Neural cell (in vitro differentiated cells): ENCODE measurements around the gene C9orf40.

Source experiments
- CTCF ChIP-seq: fragments of 450-650 bp; IDR thresholded peaks from 2 replicates; pipeline ENCODE4 v1.5.1; 2014; ENCODE audit warnings: antibody characterized with exemption, mild to moderate bottlenecking, moderate library complexity; ENCODE audit not compliant: poor library complexity, severe bottlenecking
- EP300 ChIP-seq: fragments of 450-650 bp; conservative IDR thresholded peaks from 2 replicates; pipeline ENCODE4 v1.6.1; 2014; ENCODE audit warnings: antibody characterized with exemption, mild to moderate bottlenecking, moderate library complexity; ENCODE audit not compliant: poor library complexity, severe bottlenecking
- EZH2 ChIP-seq: fragments of 200-600, 300-800 bp; shearing (Covaris generic), sonication (generic); IDR thresholded peaks from 2 replicates; pipeline ENCODE4 v1.6.1; 2014; ENCODE audit warnings: antibody characterized with exemption, low read length, borderline replicate concordance, mild to moderate bottlenecking; ENCODE audit not compliant: insufficient read depth, poor library complexity, severe bottlenecking
- RAD21 ChIP-seq: fragments of 450-650 bp; conservative IDR thresholded peaks from 2 replicates; pipeline ENCODE4 v1.6.1; 2014; ENCODE audit warnings: antibody characterized with exemption, mild to moderate bottlenecking, moderate library complexity
- TF ChIP-seq, protein P1 (sequence below): IDR thresholded peaks from 2 replicates; pipeline ENCODE4 v1.6.1; 2012; ENCODE audit warnings: borderline replicate concordance

GRCh38 chr9:74921737-74922136, 31.0 kb downstream of the C9orf40 start:
- TF ChIP-seq CTCF (no peak), EZH2 (no peak), EP300 (no peak), RAD21 (no peak)
- TF ChIP-seq, protein P1, sequence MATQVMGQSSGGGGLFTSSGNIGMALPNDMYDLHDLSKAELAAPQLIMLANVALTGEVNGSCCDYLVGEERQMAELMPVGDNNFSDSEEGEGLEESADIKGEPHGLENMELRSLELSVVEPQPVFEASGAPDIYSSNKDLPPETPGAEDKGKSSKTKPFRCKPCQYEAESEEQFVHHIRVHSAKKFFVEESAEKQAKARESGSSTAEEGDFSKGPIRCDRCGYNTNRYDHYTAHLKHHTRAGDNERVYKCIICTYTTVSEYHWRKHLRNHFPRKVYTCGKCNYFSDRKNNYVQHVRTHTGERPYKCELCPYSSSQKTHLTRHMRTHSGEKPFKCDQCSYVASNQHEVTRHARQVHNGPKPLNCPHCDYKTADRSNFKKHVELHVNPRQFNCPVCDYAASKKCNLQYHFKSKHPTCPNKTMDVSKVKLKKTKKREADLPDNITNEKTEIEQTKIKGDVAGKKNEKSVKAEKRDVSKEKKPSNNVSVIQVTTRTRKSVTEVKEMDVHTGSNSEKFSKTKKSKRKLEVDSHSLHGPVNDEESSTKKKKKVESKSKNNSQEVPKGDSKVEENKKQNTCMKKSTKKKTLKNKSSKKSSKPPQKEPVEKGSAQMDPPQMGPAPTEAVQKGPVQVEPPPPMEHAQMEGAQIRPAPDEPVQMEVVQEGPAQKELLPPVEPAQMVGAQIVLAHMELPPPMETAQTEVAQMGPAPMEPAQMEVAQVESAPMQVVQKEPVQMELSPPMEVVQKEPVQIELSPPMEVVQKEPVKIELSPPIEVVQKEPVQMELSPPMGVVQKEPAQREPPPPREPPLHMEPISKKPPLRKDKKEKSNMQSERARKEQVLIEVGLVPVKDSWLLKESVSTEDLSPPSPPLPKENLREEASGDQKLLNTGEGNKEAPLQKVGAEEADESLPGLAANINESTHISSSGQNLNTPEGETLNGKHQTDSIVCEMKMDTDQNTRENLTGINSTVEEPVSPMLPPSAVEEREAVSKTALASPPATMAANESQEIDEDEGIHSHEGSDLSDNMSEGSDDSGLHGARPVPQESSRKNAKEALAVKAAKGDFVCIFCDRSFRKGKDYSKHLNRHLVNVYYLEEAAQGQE: no peak
